ENCODE results near the gene MEG3.

MEG3 gene

GRCh38 chr14:100841066-100841760 is 15.3 kb downstream of the MEG3 start:
- Histone ChIP-seq H3K27me3 (ENCODE audit: insufficient read depth, low read length) (no peaks in the 10 kb centered on the region), H3K4me3 (ENCODE audit: low read depth, low read length) (no peak overlapping the region), H2AFZ (ENCODE audit: low read length, unreplicated experiment) (no peak overlapping the region), H3K79me2 (ENCODE audit: control insufficient read depth, insufficient read depth, low read length, unreplicated experiment) (peaks cover 33% of the 10 kb centered on the region), H3K4me1 (ENCODE audit: control insufficient read depth, insufficient read depth, low read length, unreplicated experiment) (peaks cover 16% of the 10 kb centered on the region), H3K36me3 (ENCODE audit: insufficient read depth, low read length) (peaks cover 2% of the 10 kb centered on the region; the same call in 1 of the 2 replicates), H3K27ac (ENCODE audit: low read depth, low read length) (no peak overlapping the region)

GRCh38 chr14:100841761-100842403 is 16.0 kb downstream of the MEG3 start:
- Histone ChIP-seq H2AFZ (ENCODE audit: low read length, unreplicated experiment) (no peak overlapping the region), H3K36me3 (ENCODE audit: insufficient read depth, low read length) (peaks cover 8% of the 10 kb centered on the region; the same call in 1 of the 2 replicates), H3K27me3 (ENCODE audit: insufficient read depth, low read length) (no peaks in the 10 kb centered on the region), H3K79me2 (ENCODE audit: control insufficient read depth, insufficient read depth, low read length, unreplicated experiment) (peaks cover 33% of the 10 kb centered on the region), H3K4me1 (ENCODE audit: control insufficient read depth, insufficient read depth, low read length, unreplicated experiment) (peaks cover 20% of the 10 kb centered on the region), H3K27ac (ENCODE audit: low read depth, low read length) (peak overlapping the region; percentile 65), H3K4me3 (ENCODE audit: low read depth, low read length) (no peak overlapping the region)

GRCh38 chr14:100842799-100843198 is 16.9 kb downstream of the MEG3 start:
- peaks cover 8% of the 10 kb centered on the region; the same call in 1 of the 2 replicates for H3K36me3 ChIP-seq (ENCODE audit: insufficient read depth, low read length)
- peaks cover 20% of the 10 kb centered on the region for H3K4me1 ChIP-seq (ENCODE audit: control insufficient read depth, insufficient read depth, low read length, unreplicated experiment)
- H3K4me3 ChIP-seq (ENCODE audit: low read depth, low read length) = no peak overlapping the region
- no peak overlapping the region for H2AFZ ChIP-seq (ENCODE audit: low read length, unreplicated experiment)
- peak overlapping the region; percentile 65 for H3K27ac ChIP-seq (ENCODE audit: low read depth, low read length)
- no peaks in the 10 kb centered on the region for H3K27me3 ChIP-seq (ENCODE audit: insufficient read depth, low read length)
- H3K79me2 ChIP-seq (ENCODE audit: control insufficient read depth, insufficient read depth, low read length, unreplicated experiment) = peaks cover 42% of the 10 kb centered on the region

GRCh38 chr14:100844082-100844408 is 18.1 kb downstream of the MEG3 start:
- Histone ChIP-seq H3K4me3 (ENCODE audit: low read depth, low read length) (no peak overlapping the region), H3K27ac (ENCODE audit: low read depth, low read length) (no peak overlapping the region), H2AFZ (ENCODE audit: low read length, unreplicated experiment) (no peak overlapping the region), H3K4me1 (ENCODE audit: control insufficient read depth, insufficient read depth, low read length, unreplicated experiment) (peaks cover 25% of the 10 kb centered on the region), H3K27me3 (ENCODE audit: insufficient read depth, low read length) (no peaks in the 10 kb centered on the region), H3K36me3 (ENCODE audit: insufficient read depth, low read length) (peaks cover 8% of the 10 kb centered on the region; the same call in 1 of the 2 replicates), H3K79me2 (ENCODE audit: control insufficient read depth, insufficient read depth, low read length, unreplicated experiment) (peaks cover 42% of the 10 kb centered on the region)

- H2AFZ ChIP-seq (ENCODE audit: low read length, unreplicated experiment) = no peak overlapping the region
- H3K27ac ChIP-seq (ENCODE audit: low read depth, low read length) = no peak overlapping the region
- peaks cover 42% of the 10 kb centered on the region for H3K79me2 ChIP-seq (ENCODE audit: control insufficient read depth, insufficient read depth, low read length, unreplicated experiment)
- no peaks in the 10 kb centered on the region for H3K27me3 ChIP-seq (ENCODE audit: insufficient read depth, low read length)
- H3K4me1 ChIP-seq (ENCODE audit: control insufficient read depth, insufficient read depth, low read length, unreplicated experiment) = peaks cover 29% of the 10 kb centered on the region
- H3K36me3 ChIP-seq (ENCODE audit: insufficient read depth, low read length) = peaks cover 8% of the 10 kb centered on the region; the same call in 1 of the 2 replicates
- no peak overlapping the region for H3K4me3 ChIP-seq (ENCODE audit: low read depth, low read length)
These were observed 18.5 kb downstream of the MEG3 start for GRCh38 chr14:100844421-100844820.

GRCh38 chr14:100844846-100845245 is 18.9 kb downstream of the MEG3 start:
- Histone ChIP-seq H3K79me2 (ENCODE audit: control insufficient read depth, insufficient read depth, low read length, unreplicated experiment) (peaks cover 39% of the 10 kb centered on the region), H3K4me1 (ENCODE audit: control insufficient read depth, insufficient read depth, low read length, unreplicated experiment) (peaks cover 29% of the 10 kb centered on the region), H3K4me3 (ENCODE audit: low read depth, low read length) (no peak overlapping the region), H3K27ac (ENCODE audit: low read depth, low read length) (no peak overlapping the region), H3K36me3 (ENCODE audit: insufficient read depth, low read length) (peaks cover 8% of the 10 kb centered on the region; the same call in 1 of the 2 replicates), H2AFZ (ENCODE audit: low read length, unreplicated experiment) (no peak overlapping the region), H3K27me3 (ENCODE audit: insufficient read depth, low read length) (no peaks in the 10 kb centered on the region)

GRCh38 chr14:100845341-100845740 is 19.4 kb downstream of the MEG3 start:
- H2AFZ ChIP-seq (ENCODE audit: low read length, unreplicated experiment) = no peak overlapping the region
- H3K4me1 ChIP-seq (ENCODE audit: control insufficient read depth, insufficient read depth, low read length, unreplicated experiment) = peaks cover 29% of the 10 kb centered on the region
- no peaks in the 10 kb centered on the region for H3K27me3 ChIP-seq (ENCODE audit: insufficient read depth, low read length)
- no peak overlapping the region for H3K27ac ChIP-seq (ENCODE audit: low read depth, low read length)
- H3K4me3 ChIP-seq (ENCODE audit: low read depth, low read length) = no peak overlapping the region
- H3K36me3 ChIP-seq (ENCODE audit: insufficient read depth, low read length) = peaks cover 8% of the 10 kb centered on the region; the same call in 1 of the 2 replicates
- H3K79me2 ChIP-seq (ENCODE audit: control insufficient read depth, insufficient read depth, low read length, unreplicated experiment) = peaks cover 41% of the 10 kb centered on the region

GRCh38 chr14:100846309-100846859 is 20.5 kb downstream of the MEG3 start:
- Histone ChIP-seq H3K4me1 (ENCODE audit: control insufficient read depth, insufficient read depth, low read length, unreplicated experiment) (peaks cover 29% of the 10 kb centered on the region), H2AFZ (ENCODE audit: low read length, unreplicated experiment) (no peak overlapping the region), H3K27ac (ENCODE audit: low read depth, low read length) (peak overlapping the region; percentile 36), H3K36me3 (ENCODE audit: insufficient read depth, low read length) (peaks cover 8% of the 10 kb centered on the region), H3K27me3 (ENCODE audit: insufficient read depth, low read length) (no peaks in the 10 kb centered on the region), H3K4me3 (ENCODE audit: low read depth, low read length) (no peak overlapping the region), H3K79me2 (ENCODE audit: control insufficient read depth, insufficient read depth, low read length, unreplicated experiment) (peaks cover 46% of the 10 kb centered on the region)

- Histone ChIP-seq H3K4me3 (ENCODE audit: low read depth, low read length) (peak overlapping the region; percentile 50), H3K36me3 (ENCODE audit: insufficient read depth, low read length) (peaks cover 8% of the 10 kb centered on the region), H3K79me2 (ENCODE audit: control insufficient read depth, insufficient read depth, low read length, unreplicated experiment) (peaks cover 48% of the 10 kb centered on the region)
These were observed 23.3 kb downstream of the MEG3 start for GRCh38 chr14:100849115-100849781.

GRCh38 chr14:100850841-100851585 is 25.1 kb downstream of the MEG3 start:
- H3K27ac ChIP-seq (ENCODE audit: low read depth, low read length) = no peak overlapping the region
- H3K36me3 ChIP-seq (ENCODE audit: insufficient read depth, low read length) = peaks cover 5% of the 10 kb centered on the region
- no peak overlapping the region for H2AFZ ChIP-seq (ENCODE audit: low read length, unreplicated experiment)
- H3K4me3 ChIP-seq (ENCODE audit: low read depth, low read length) = no peak overlapping the region
- H3K27me3 ChIP-seq (ENCODE audit: insufficient read depth, low read length) = no peaks in the 10 kb centered on the region
- H3K79me2 ChIP-seq (ENCODE audit: control insufficient read depth, insufficient read depth, low read length, unreplicated experiment) = peaks cover 48% of the 10 kb centered on the region
- peaks cover 13% of the 10 kb centered on the region for H3K4me1 ChIP-seq (ENCODE audit: control insufficient read depth, insufficient read depth, low read length, unreplicated experiment)

More at GRCh38 chr14:100849115-100849781, 23.3 kb downstream of the MEG3 start:
- Histone ChIP-seq H3K27ac (ENCODE audit: low read depth, low read length) (0 out of 2 replicates have a peak overlapping the region, but pooled peaks have one; percentile 3), H3K27me3 (ENCODE audit: insufficient read depth, low read length) (no peaks in the 10 kb centered on the region), H2AFZ (ENCODE audit: low read length, unreplicated experiment) (no peak overlapping the region), H3K4me1 (ENCODE audit: control insufficient read depth, insufficient read depth, low read length, unreplicated experiment) (peaks cover 13% of the 10 kb centered on the region)
